ENCODE data around the gene CASKIN2.

DNA sequence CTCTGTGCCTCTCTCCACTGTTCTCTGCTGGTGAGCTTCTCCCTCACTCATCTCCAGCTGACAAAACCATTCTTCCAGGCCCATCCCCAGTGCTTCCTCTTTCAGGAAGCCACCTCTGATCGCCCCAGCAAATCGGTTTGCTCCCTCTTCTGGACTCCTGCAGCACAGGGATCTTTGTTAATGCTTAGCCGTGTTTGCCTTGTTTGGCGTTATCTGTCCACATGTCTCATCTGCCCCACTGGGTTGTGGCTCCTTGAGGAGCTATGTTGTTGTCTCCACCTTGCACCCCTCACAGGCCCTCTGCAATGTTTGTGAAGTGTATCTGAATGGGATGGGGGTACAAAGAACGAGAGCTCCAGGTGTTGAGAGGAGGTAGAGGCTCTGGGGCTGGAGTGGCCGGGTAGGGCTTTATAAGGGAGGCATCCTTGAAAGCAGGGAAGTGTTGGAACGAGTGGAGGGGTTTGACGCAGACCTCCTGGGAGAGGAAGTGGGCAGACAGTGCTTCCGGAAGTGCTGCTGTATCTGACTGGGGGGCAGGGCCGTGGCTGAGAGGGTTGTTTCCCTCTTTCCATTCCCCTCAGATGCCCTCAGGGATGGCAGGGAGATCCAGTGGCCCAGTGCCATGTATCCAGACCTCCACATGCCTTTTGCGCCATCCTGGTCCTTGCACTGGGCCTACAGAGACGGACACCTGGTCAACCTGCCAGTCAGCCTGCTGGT lies 27.8 kb downstream of the CASKIN2 start:
- TF ChIP-seq, protein P1, sequence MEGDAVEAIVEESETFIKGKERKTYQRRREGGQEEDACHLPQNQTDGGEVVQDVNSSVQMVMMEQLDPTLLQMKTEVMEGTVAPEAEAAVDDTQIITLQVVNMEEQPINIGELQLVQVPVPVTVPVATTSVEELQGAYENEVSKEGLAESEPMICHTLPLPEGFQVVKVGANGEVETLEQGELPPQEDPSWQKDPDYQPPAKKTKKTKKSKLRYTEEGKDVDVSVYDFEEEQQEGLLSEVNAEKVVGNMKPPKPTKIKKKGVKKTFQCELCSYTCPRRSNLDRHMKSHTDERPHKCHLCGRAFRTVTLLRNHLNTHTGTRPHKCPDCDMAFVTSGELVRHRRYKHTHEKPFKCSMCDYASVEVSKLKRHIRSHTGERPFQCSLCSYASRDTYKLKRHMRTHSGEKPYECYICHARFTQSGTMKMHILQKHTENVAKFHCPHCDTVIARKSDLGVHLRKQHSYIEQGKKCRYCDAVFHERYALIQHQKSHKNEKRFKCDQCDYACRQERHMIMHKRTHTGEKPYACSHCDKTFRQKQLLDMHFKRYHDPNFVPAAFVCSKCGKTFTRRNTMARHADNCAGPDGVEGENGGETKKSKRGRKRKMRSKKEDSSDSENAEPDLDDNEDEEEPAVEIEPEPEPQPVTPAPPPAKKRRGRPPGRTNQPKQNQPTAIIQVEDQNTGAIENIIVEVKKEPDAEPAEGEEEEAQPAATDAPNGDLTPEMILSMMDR (IDR thresholded peaks at IDR 0.05): no peak
- TF ChIP-seq RAD21 (conservative IDR thresholded peaks at IDR 0.05 in 1 of 2, IDR thresholded peaks at IDR 0.05 in 1 of 2): no peak
- TF ChIP-seq EP300 (IDR thresholded peaks at IDR 0.05): no peak
- no peak for TF ChIP-seq POLR2A (IDR thresholded peaks at IDR 0.05; ENCODE audit: low read length)
- TF ChIP-seq RFX5 (IDR thresholded peaks at IDR 0.05): no peak
- TF ChIP-seq ZSCAN20 (CRISPR knock-in tag; IDR thresholded peaks at IDR 0.05): no peak

Measured in A549 (cell line).